ENCODE data around the gene FOXA3.
A peak's percentile ranks its signal among the peaks of the same experiment; 100 is the strongest.
"Not testable (repeated sequence)": the region's sequence is repeated elsewhere in the genome, so short reads cannot be mapped to it uniquely, and the experiment has no call there.

FOXA3 gene

DNA sequence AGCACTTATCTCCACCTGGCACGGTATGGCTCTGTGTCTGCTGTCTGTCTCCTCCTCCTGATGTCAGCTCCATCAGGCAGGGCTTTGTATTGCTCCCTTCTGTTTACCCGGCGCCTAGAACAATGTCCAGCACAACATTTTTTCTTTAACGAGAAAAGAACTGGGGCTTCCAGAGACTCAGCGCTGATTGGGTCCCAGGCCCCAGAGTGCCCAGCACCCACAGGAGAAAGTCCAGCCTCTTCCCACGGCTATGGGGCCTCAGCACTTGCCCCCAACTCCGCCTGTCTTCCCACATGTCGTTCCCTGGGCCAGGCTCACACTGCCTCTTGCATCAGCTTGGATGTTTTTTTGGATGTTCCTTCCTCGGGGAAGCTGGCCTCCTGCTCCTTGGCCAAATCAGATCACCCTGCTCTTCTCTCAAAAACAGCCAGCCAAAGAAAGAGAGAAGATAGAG, 31.4 kb downstream of the FOXA3 start:
- DNase-seq (ENCODE audit: low read depth) = no peak

DNA sequence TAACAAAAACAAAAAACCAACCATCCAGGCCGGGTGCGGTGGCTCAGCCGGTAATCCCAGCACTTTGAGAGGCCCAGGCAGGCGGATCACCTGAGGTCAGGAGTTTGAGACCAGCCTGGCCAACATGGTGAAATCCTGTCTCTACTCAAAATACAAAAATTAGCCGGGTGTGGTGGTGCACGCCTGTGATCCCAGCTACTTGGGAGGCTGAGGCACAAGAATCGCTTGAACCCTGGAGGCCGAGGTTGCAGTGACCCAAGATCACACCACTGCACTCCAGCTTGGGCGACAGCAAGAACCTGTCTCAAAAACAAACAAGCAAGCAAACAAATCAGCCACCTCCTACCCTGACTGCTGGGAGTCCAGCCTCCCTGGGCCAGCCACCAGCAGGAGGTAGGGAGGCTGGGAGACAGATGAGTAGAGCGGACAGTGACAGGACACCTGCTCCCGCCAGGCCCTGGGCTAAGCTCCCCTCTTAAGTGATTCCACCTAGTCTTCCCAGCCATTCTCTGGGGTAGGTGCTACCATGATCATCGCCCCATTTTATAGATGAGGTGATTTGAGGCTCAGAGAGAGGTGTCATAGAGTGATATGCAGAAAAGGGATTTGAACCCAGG, 32.0 kb downstream of the FOXA3 start:
- not testable (repeated sequence) for DNase-seq (ENCODE audit: low read depth)

DNA sequence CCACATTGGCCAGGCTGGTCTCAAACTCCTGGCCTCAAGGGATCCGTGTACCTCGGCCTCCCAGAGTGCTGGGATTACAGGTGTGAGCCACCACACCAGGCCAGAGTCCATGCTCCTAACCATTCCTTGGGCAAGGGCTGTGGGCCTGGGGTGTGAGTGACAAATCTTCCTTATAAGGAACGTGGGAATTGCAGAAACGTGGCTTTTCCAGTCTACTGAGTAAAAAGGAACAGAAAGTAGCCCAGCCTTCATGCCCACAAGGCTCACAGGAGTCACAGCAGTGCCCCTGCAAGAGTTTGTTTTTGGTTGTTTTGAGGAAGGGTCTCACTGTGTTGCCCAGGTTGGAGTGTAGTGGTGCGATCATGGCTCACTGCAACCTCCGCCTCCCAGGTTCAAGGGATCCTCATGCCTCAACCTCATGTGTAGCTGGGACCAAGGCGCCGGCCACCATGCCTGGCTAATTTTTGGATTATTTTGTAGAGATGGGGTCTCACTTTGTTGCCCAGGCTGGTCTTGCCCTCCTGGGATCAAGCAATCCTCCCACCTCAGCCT, 33.2 kb downstream of the FOXA3 start:
- DNase-seq (ENCODE audit: low read depth) = no peak

DNA sequence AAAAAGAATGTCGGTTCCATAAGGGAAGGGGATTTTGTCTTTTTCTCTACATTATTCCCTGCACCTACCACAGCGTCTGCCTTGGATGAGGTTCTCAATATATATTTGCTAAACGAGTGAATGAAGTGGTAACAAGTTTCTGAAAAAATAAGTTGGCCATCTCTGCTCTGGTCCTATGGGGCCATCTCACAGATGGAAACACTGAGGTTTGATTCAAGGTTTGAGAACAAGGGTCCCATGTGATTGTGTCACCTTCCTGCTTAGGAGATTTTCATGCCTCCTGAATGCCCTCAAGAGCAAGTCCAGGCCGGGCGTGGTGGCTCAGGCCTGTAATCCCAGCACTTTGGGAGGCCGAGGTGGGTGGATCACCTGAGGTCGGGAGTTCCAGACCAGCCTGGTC, 35.1 kb downstream of the FOXA3 start:
- DNase-seq (ENCODE audit: low read depth) = no peak

DNA sequence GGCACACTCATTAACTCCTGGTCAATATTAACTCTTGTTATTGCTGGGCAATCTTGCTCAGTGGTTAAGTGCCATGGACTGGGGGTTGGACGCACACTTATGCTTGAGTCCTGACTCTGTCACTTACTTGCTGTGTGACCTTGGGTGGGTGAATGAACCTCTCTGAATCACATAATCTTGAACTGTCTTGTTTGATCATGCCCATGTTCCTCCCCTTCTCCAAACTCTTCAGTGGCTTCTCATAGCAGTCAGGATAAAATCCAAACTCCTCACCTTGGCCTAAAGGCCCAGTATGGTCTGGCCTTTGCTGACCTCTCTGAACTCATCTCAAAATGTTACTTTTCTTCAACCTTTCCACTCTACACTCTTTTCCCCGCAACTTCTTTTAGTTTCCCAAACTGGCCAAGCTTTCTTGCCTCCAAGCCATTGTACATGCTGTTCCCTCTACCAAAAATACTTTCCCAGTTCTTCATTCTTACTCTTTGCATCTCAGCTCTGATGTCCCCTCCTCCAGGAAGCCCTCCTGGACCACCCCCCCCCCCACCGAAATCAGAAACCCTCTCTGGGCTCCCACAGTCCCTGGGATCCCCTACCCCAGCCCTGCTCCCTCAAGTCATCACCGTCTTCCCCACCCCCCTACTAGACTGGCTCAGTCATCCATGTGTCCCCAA, 35.9 kb downstream of the FOXA3 start:
- DNase-seq (ENCODE audit: low read depth) = no peak

DNA sequence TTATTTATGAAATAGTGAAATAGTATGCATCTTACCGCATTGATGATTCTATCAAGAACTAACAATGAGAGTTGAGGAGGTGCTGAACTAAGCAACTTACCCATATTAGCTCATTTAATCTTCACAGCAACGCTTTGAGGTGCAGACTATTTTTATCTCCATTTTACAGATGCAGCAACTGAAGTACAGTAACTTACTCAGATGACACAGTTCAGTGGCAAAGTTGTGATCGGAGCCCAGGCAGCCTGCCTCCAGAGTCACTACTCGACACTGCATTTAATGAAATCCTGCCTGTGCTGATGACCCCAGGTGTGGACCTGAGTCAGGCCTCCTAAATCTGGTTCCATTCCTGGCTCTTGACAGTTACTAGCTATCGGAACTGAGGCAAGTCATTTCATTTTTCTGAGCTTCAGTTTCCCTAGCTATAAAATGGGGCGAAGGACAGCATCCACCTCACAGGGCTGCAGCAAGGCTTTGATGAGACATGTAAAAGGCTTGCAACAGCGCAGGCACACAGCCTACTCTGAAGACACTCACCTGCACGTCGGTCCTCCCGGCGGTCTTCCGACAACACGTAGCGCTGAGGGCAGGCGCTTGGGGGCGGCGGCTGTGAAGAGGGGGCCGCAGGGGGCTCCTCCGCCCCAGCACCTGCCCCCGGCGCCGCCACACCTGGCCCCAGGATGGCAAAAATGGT, 36.8 kb downstream of the FOXA3 start:
- no peak for DNase-seq (ENCODE audit: low read depth)

DNA sequence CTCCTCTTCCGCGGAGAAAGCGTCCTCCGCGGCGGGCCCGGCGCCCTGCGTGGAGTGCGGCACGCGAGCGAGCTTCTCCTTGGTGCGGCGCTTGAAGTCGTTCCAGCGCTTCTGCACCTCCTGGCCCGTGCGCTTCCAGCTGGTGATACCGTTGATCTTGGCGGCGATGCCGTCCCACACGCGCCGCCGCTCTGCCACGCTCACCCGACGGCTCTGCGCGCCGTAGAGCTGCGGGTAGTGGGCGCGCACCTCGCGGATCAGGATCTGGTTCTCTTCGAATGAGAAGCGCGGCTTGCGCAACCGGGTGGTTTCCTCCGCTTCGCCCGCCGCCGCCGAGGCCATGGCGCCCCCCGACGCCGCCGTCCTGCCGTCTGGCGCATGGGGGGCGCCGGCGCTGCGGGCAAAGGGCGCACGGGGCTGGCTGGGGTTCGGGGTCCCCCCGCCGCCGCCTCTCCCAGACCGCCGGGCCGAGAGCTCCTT, 37.3 kb downstream of the FOXA3 start:
- DNase-seq (ENCODE audit: low read depth) = no peak

DNA sequence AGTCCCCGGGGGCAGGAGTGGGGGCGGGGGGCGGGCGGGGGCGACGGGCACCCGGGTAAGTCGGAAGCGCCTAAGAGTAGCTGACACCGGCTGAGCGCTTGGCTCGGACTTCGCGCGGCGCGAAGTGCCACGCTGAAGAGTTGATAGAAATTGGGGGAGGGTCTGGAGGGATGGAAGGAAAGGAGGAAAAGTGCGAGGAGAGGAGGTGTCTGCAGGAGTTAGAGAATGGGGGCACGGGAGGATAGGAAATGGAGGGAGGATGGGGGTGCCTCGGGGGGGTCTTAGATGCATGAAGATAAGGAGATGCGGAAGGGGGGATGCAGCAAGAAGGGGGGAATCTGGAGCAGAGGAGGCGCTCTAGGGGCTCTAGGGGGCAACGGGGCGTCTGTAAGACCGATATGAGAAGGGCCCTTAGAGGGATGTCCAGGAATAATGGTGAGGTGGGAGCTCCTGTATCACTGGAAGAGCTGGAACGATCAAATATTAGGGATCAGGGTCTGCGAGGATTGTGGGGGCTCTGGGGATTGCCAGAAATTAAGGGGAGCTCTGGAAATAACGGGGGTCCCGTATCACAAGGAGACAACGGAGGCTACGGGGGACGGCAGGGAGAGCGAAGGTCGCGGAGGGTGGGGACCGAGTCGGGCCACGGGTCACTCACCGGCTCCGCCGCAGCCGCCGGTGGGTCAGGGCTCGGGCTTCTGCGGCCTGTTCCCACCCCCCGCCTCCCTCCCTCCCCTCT, 38.0 kb downstream of the FOXA3 start, which contains the start of gene MYPOP:
TSS of gene MYPOP (minus strand) at position 702 of the 739 bp plus-strand sequence. CDS start 840 bp downstream, outside the sequence.
- DNase-seq (ENCODE audit: low read depth) = no peak

DNA sequence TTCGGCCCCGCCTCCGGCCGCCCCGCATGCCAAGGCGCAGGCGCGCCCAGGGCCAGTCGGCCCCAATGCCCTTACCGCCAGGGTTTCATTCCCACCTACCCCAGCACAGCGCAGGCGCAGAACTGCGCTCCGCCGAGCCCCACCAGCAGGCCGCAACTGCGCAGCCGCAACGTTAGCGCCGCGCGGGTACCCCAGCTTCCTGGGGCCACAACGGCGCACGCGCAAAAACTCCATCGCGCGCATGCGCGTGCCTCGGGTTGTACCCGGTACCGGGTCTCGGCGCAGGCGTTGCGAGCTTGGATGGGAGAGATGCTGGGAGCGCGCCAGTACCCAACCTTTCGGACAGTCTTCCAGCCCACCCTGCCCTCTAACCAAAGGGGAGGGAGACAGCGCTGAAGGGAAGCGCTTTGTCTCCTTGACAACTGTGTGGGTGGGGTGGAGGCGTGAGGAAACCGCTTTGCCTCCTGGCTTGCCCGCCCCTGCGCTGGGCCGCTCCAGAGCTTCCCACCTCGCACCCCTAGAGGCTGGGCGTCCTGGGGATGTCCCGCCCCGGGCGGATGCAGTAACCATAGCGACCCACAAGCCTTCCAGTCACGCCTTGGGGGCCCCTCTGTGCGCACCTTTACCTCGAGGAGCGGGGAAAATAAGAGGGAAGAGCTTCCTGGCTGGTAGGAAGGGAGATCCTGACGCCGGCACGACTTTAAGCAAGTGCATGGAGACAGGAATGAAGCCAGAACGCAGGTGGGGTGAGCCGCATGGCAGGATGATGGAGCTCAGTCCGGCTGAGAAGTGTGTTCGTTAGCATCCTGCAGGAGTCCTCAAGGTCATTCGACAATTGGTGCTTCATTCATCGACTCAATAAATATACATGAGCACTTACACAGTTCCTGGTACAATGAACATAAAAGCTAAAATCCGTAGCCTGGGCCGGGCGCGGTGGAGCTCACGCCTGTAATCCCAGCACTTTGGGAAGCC, 38.8 kb downstream of the FOXA3 start:
- peak; percentile 100 for DNase-seq (ENCODE audit: low read depth)

DNA sequence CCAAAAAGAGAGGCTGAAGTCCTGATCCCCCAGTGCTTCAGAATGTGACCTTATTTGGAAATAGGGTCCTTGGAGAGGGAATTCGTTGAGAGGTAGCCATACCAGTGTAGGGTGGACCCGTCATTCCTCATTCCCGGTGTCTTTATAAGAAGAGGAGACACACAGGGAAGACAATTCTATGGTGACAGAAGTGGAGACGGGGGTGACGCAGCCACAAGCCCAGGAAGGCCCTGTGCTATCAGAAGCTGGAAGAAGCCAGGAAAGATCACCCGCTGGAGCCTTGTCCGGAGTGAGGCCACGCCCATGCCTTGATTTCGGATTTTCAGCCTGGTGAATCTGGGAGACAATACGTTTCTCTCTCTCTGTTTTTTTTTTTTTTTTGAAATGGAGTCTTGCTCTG, 40.9 kb downstream of the FOXA3 start:
- no peak for DNase-seq (ENCODE audit: low read depth)

DNA sequence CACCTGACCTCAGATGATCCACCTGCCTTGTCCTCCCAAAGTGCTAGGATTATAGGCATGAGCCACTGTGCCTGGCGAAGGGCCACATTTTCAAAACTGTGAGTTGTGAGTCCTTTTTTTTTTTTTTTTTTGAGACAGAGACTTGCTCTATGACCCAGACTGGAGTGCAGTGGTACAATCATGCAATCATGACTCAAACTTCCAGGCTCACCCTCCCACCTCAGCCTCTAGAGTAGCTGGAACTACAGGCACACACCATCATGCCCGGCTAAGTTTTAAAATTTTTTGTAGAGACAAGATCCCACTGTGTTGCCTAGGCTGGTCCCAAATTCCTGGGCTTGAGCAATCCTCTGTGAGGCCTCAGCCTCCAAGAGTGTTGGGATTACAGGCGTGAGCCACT, 42.1 kb downstream of the FOXA3 start:
- DNase-seq (ENCODE audit: low read depth) = no peak

DNA sequence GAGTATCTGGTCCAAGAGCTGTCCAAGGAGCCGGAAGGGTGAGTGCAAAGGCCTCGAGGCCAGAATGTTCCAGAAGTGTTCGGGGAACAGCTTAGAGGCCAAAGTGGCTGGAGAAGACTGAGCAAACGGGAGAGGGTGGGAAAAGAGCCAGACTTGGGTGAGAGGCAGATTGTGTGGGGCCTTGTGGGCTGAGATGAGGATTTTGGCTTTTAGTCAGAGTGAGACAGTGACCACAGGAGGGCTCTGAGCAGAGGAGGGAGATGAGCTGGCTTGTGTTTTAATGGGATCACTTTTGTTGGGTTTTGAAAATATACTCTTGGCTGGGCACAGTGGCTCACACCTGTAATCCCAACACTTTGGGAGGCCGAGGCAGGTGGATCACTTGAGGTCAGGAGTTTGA, 44.8 kb downstream of the FOXA3 start:
- DNase-seq (ENCODE audit: low read depth) = no peak

DNA sequence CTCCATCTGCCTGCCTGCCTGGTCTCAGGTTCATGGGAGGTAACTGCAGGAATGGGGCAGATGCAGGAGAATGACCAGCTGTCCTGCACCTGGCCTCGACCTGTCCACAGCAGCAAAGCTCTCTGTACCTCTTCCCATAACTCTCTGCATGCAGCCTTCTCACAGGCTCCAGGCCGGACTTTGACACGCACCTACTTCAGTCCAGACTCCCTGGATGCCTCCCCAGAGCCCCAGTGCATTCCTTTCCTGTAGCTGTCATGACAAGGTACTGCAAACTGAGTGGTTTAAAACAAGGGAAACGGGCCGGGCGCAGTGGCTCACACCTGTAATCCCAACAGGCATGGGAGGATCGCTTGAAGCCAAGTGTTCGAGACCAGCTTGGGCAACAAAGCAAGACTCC, 47.2 kb downstream of the FOXA3 start:
- DNase-seq (ENCODE audit: low read depth) = no peak

DNA sequence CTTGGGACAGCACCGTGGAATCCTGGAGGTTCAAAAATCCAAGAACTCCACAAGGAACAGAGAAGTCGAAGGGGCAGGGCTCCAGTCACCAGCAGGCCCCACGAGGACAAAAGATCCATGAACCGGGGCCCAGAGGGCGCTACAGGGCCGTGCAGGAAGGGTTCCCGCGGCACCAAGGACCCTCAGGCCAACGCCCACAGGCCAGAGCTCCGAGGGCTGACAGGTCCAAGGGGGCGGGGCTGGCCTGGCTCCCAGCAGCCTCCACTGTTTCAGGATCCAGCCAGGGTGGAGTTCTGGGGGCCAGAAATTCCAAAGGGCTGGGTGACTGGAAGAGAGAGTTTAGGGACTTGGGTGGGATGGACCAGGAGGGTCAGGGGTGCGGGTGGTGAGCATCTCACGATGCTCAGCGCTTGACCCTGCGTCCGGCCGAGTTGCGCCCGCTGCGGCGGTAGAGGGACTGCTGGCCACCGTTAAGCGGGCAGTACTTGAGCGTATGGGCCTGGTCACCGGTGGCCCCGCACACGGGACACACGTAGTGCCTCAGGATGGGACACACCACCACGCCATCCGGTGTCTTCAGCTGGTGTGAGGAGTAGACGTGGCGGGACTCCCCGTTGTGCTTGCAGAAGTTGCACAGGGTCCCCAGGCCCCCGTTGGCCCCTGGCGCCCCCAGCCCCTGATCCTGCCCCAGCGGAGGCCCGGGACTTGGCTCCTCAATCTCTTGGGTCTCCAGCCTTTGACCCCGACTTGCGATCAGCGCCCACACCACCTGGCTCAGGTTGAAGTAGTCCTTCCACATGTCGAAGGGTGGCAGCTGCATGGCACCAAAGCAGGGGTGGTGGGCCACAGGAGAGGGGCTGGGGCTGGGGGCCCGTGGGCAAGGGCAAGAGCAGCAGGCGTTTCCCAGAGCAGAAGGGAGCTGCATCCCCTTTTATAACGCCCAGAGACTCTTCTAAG, 50.0 kb downstream of the FOXA3 start, which contains the start of gene NANOS2:
TSS of gene NANOS2 (minus strand) at position 905 of the 957 bp plus-strand sequence. CDS start at position 820, 85 bp downstream.
- DNase-seq (ENCODE audit: low read depth) = no peak

DNA sequence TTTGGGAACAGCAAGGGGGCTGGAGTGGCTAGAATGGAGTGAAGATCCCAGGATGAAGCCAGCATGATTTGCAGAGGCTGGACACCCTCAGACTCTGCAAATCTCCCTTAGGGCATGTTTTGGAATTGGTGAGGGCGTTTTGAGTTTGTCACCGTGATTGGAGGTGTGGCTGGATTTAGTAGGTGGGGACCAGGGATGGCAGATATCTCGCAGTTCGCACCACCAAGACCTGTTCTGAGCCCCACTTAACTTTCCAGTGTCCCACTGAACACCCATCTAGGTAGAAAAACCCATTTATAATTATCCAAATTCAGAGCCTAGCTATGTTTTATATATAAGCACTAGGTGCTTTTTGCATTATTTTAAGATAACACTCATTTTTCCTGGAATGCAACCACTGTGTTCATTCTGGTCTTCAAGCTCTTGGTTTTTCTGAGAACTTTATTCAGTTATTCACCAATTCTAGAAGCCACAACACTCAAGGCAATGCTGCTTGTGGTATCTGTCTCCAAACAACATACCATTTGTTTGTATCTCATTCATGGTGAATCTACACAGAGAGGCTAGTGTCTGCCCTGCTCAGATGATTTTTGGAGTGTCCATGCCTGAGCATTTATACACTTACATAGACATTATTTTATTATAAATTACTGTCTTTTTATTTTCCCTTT, 53.4 kb downstream of the FOXA3 start:
- DNase-seq (ENCODE audit: low read depth) = no peak

DNA sequence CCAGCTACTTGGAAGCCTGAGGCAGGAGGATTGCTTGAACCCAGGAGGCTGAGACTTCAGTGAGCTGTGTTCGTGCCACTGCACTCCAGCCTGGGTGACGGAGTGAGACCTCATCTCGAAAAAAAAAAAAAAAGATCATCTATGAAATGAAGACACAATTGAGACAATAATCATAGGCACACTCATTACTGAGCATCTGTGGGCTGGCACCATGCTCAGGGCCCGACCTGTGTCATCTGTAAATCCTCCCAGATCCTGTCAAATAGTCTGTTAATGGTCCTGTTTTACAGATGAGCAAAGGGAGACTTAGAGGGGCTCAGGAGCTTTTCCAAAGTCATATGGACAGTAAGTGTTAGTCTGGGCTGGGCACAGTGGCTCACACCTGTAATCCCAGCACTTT, 54.6 kb downstream of the FOXA3 start:
- no peak for DNase-seq (ENCODE audit: low read depth)

DNA sequence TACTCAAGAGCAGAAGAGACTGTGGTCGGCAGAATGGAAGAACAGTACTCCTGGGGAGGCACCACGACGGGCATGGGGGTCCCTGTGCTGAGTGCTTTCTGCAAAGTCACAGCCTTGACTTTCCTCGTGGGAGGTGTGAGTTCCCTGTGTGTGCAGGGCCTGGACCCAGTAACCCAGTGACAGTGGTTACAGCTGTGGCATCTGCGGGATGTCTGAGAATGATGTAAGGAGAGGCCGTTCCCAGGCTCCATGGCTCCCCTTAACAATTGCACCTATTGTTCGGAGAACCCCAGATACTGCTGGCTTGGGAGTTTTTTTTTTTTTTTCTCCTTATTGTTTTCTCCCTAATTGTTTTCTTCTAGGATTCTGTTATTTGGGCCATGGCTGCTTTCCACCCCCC, 55.6 kb downstream of the FOXA3 start:
- no peak for DNase-seq (ENCODE audit: low read depth)

DNA sequence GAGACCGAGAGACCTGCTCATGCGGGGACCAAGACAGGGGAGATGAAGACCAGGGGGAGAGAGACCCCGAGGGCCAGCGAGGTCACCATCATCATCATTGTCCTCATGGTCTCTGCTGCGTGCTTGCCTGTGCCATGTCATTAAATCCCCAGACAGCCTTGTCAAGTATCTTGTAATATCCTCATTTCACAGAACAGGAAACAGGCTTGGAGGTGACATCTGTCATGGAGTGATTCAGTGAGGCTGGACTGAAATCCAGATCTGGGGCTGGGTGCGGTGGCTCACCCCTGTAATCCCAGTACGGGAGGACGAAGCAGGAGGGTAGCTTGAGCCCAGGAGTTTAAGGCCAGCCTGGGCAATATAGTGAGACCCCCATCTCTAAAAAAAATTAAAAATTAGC, 56.3 kb downstream of the FOXA3 start:
- DNase-seq (ENCODE audit: low read depth) = no peak

DNA sequence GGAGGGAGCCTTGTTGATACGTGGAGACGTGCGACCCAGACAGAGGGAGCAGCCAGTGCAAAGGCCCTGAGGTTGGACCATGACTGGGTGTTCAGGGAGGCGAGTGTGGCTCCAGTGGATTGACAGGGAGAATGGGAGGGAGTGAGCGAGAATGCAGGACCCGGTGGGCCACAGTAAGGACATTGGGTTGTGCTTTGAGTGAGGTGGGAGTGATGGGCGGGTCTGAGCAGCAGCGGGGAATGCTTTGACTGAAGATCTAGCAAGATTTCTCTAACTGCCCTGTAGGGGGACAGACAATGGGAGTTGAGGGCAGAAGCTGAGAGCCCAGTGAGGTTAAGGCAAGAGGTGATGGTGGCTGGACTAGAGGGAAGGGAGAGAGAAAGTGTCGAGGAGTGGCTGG, 58.2 kb downstream of the FOXA3 start:
- DNase-seq (ENCODE audit: low read depth) = no peak
